EL (cell line): ENCODE measurements around the gene ZP3.
"Not testable (repeated sequence)": the region's sequence is repeated elsewhere in the genome, so short reads cannot be mapped to it uniquely, and the experiment has no call there.

Experiments used
- DNase-seq: peaks from one replicate; pipeline ENCODE4 v3.0.0-alpha.2; 2016

ZP3 gene

GRCh38 chr7:76424413-76425111 is at the start of gene ZP3:
TSS of gene ZP3 (plus strand) at chr7:76424950. CDS start at chr7:76424965, 15 bp downstream.
- no peak for DNase-seq

GRCh38 chr7:76375251-76375650 is 49.5 kb upstream of the ZP3 start:
- DNase-seq, result no peak

GRCh38 chr7:76377186-76377918 is 47.4 kb upstream of the ZP3 start:
- peak; percentile 40 for DNase-seq

- no peak for DNase-seq
Measured at GRCh38 chr7:76380623-76380966, 44.2 kb upstream of the ZP3 start.

GRCh38 chr7:76381814-76382213 is 42.9 kb upstream of the ZP3 start:
- no peak for DNase-seq

GRCh38 chr7:76383089-76383944 is 41.4 kb upstream of the ZP3 start:
- DNase-seq, result no peak

- peak; percentile 35 for DNase-seq
Measured at GRCh38 chr7:76386691-76387260, 38.0 kb upstream of the ZP3 start.

- DNase-seq, result not testable (repeated sequence)
Measured at GRCh38 chr7:76387789-76388188, 37.0 kb upstream of the ZP3 start.

- no peak for DNase-seq
Measured at GRCh38 chr7:76390092-76390491, 34.7 kb upstream of the ZP3 start.

- DNase-seq, result no peak
Measured at GRCh38 chr7:76392531-76393115, 32.1 kb upstream of the ZP3 start.

- peak; percentile 87 for DNase-seq
Measured at GRCh38 chr7:76393116-76394031, 31.4 kb upstream of the ZP3 start.

- DNase-seq, result no peak
Measured at GRCh38 chr7:76394957-76395356, 29.8 kb upstream of the ZP3 start.

- DNase-seq, result not testable (repeated sequence)
Measured at GRCh38 chr7:76395605-76395964, 29.2 kb upstream of the ZP3 start.

- no peak for DNase-seq
Measured at GRCh38 chr7:76395965-76396726, 28.6 kb upstream of the ZP3 start.

GRCh38 chr7:76396864-76397263 is 27.9 kb upstream of the ZP3 start:
- DNase-seq, result no peak

GRCh38 chr7:76397409-76398183 is 27.2 kb upstream of the ZP3 start:
- peak; percentile 64 for DNase-seq

- no peak for DNase-seq
Measured at GRCh38 chr7:76400248-76400647, 24.5 kb upstream of the ZP3 start.

- DNase-seq, result not testable (repeated sequence)
Measured at GRCh38 chr7:76403097-76403496, 21.7 kb upstream of the ZP3 start.

GRCh38 chr7:76403780-76404494 is 20.8 kb upstream of the ZP3 start:
- DNase-seq, result no peak

- DNase-seq, result no peak
Measured at GRCh38 chr7:76405738-76406137, 19.0 kb upstream of the ZP3 start.
